ENCODE measurements around the gene MAD1L1.

The MAD1L1 gene

GRCh38 chr7:2244404-2244995 is 11.8 kb upstream of the MAD1L1 start:
- no peak for TF ChIP-seq CTCF (IDR thresholded peaks at IDR 0.05)

- TF ChIP-seq CTCF (IDR thresholded peaks at IDR 0.05): no peak
Measured at GRCh38 chr7:2243458-2243857, 10.7 kb upstream of the MAD1L1 start.

- no peak for TF ChIP-seq CTCF (IDR thresholded peaks at IDR 0.05)
Measured at GRCh38 chr7:2242541-2243429, 10.0 kb upstream of the MAD1L1 start.

GRCh38 chr7:2241580-2242540 is 9.1 kb upstream of the MAD1L1 start, which contains the start of the genes MRM2 and NUDT1:
Gene MRM2 (minus strand): TSS chr7:2242205. CDS start chr7:2242169, 36 bp downstream.
Gene NUDT1 (plus strand): TSS chr7:2242226. CDS start chr7:2244575, 2,349 bp downstream.
- peak; percentile 15; the same call in 1 of the 2 replicates for TF ChIP-seq CTCF (IDR thresholded peaks at IDR 0.05)

- TF ChIP-seq CTCF (IDR thresholded peaks at IDR 0.05): no peak
Measured at GRCh38 chr7:2239242-2239641, 6.5 kb upstream of the MAD1L1 start.

GRCh38 chr7:2237109-2237602 is 4.4 kb upstream of the MAD1L1 start:
- no peak for TF ChIP-seq CTCF (IDR thresholded peaks at IDR 0.05)

GRCh38 chr7:2233926-2234325 is 1.2 kb upstream of the MAD1L1 start:
- TF ChIP-seq CTCF (IDR thresholded peaks at IDR 0.05): no peak

Data from LNCAP (cell line).